Upper lobe of left lung (tissue), 6 donors: ENCODE data around the gene ELFN2. TPM values are rescaled to one million over a fixed set of nuclear protein-coding genes. Genes with fewer than 3 reads are reported as not detected.

ENCODE experiments used
- ATAC-seq, 2 donors: fragments of 200-7000 bp; cut with Tn5 transposase; one replicate each; pipeline ENCODE4 v1.9.1; 2022; ENCODE audit warnings: mild to moderate bottlenecking in 2 of 2, moderate library complexity in 2 of 2; ENCODE audit not compliant: low FRiP score in 2 of 2
- DNase-seq, 2 donors: peaks; one replicate each; pipeline ENCODE4 v3.0.0-alpha.2; 2019 to 2020
- H3K27ac ChIP-seq, 4 donors: fragments of 200-600 bp; sonication (generic); one replicate each; pipeline ENCODE4 v1.5.1; 2016 to 2019
- H3K27me3 ChIP-seq, 4 donors: fragments of 200-600 bp; sonication (generic); one replicate each; pipeline ENCODE4 v1.5.1; 2017 to 2019
- H3K36me3 ChIP-seq, 4 donors: fragments of 200-600 bp; sonication (generic); one replicate each; pipeline ENCODE4 v1.5.1; 2016 to 2019
- H3K4me1 ChIP-seq, 4 donors: fragments of 200-600 bp; sonication (generic); one replicate each; pipeline ENCODE4 v1.5.1; 2018 to 2019
- H3K4me3 ChIP-seq, 4 donors: fragments of 200-600 bp; sonication (generic); one replicate each; pipeline ENCODE4 v1.5.1; 2017 to 2019; ENCODE audit warnings: mild to moderate bottlenecking in 2 of 4, moderate library complexity in 1 of 4
- H3K9me3 ChIP-seq, 4 donors: fragments of 200-600 bp; sonication (generic); one replicate each; pipeline ENCODE4 v1.5.1; 2018 to 2019
- EP300 ChIP-seq, 4 donors: sonication (generic); formaldehyde crosslinking; IDR thresholded peaks; one replicate each; pipeline ENCODE4 v1.5.1; 2017; ENCODE audit warnings: antibody characterized with exemption in 4 of 4, control low read depth in 2 of 4
- POLR2A ChIP-seq, 4 donors: fragments of 450-650 bp; IDR thresholded peaks; one replicate each; pipeline ENCODE4 v1.5.1; 2016 to 2017; ENCODE audit warnings: antibody characterized with exemption in 4 of 4, mild to moderate bottlenecking in 2 of 4
- POLR2AphosphoS5 ChIP-seq, 2 donors: sonication (generic); formaldehyde crosslinking; IDR thresholded peaks; one replicate each; pipeline ENCODE4 v1.5.1; 2017; ENCODE audit warnings: antibody characterized with exemption in 2 of 2
- WGBS, 2 donors: methylation state at CpG; one replicate each; pipeline ENCODE4 v1.1.5; 2017 to 2018; 5-methylcytosine and 5-hydroxymethylcytosine counted together
- total RNA-seq, 6 donors: library from RNA; depleted of rRNA in 4 of 6; stranded (reverse); fragments of >200 nt in 4 of 6; gene quantifications; one replicate each; pipeline versions ENCODE4 v1.1.0 to v1.2.1, GENCODE V29; 2016 to 2021
- TF ChIP-seq, protein P1 (sequence below), 6 experiments: fragments of 450-650 bp in 4 of 6; fragments of 200-600 bp in 2 of 6; sonication (generic) in 2 of 6; IDR thresholded peaks; one replicate each; pipeline ENCODE4 v1.5.1; 2016 to 2019; ENCODE audit warnings: antibody characterized with exemption in 6 of 6
- donor health status: DM: no; HTN: no; CAD: no; lungs with moderate emphysema.
- donor health status: DM: no; HTN: yes; CAD: no; lungs with severe emphysema.

Gene ELFN2
- total RNA-seq, 6 donors from 2014 or later: 0.37 to 9.1 (median 4.5) TPM

DNA sequence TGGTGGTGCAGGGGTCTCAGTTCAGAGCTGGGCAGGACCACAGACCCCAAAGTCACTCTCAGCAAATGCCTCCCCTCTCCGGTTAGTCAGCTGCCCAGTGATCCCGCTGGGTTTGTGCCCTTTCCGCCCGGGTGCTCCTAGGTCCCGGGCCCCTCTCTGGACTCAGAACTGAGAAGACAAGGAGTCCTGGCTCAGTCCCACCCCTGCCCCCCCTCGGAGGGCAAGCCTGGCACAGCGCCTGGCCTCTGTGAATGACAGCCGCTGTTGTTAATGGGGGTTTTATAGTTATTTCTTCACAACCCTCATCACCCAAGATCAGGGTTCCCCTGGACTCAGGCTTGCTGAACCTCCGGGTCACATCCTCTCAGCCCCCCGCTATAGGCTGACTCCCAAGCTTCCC is 47.6 kb downstream of the ELFN2 start:
- WGBS, 2 donors: 60 to 61% methylated on average over 1 to 10 of the region's 10 CpGs
- H3K27ac ChIP-seq: no peak overlapping the region
- peak in 1 of 2 donors; percentile 49 for DNase-seq
- no peak for ATAC-seq
- TF ChIP-seq POLR2AphosphoS5 (IDR thresholded peaks at IDR 0.05) (no peak), EP300 (IDR thresholded peaks at IDR 0.05) (no peak), POLR2A (IDR thresholded peaks at IDR 0.05) (no peak)
- TF ChIP-seq, protein P1, sequence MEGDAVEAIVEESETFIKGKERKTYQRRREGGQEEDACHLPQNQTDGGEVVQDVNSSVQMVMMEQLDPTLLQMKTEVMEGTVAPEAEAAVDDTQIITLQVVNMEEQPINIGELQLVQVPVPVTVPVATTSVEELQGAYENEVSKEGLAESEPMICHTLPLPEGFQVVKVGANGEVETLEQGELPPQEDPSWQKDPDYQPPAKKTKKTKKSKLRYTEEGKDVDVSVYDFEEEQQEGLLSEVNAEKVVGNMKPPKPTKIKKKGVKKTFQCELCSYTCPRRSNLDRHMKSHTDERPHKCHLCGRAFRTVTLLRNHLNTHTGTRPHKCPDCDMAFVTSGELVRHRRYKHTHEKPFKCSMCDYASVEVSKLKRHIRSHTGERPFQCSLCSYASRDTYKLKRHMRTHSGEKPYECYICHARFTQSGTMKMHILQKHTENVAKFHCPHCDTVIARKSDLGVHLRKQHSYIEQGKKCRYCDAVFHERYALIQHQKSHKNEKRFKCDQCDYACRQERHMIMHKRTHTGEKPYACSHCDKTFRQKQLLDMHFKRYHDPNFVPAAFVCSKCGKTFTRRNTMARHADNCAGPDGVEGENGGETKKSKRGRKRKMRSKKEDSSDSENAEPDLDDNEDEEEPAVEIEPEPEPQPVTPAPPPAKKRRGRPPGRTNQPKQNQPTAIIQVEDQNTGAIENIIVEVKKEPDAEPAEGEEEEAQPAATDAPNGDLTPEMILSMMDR (IDR thresholded peaks at IDR 0.05): no peak
- H3K36me3 ChIP-seq: no peaks in the 10 kb centered on the region
- H3K4me1 ChIP-seq: no peaks in the 10 kb centered on the region
- H3K9me3 ChIP-seq: no peaks in the 10 kb centered on the region
- no peaks in the 10 kb centered on the region for H3K27me3 ChIP-seq
- no peak overlapping the region for H3K4me3 ChIP-seq

DNA sequence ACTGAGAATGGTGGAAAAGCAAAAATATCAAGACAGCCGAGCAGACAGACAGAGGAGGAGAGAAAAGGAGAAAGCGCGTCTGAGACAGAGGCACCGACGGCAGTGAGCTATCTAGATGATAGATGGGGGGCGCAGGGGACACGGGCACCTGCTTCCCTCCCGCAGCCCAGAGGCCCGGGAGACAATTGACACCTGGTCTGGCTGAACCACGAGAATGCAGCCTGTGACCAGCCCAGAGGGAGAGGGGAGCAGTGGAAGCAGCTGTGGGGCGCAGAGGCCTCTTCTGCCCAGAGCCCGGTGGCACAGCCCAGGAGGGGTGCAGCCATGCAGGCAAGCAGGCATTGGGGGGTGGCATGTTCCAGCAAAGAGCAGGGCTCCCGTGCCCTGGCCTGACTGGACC is 48.2 kb downstream of the ELFN2 start:
- TF ChIP-seq POLR2A (IDR thresholded peaks at IDR 0.05) (no peak), EP300 (IDR thresholded peaks at IDR 0.05) (no peak), POLR2AphosphoS5 (IDR thresholded peaks at IDR 0.05) (no peak)
- TF ChIP-seq, protein P1 (IDR thresholded peaks at IDR 0.05): no peak
- no peaks in the 10 kb centered on the region for H3K27me3 ChIP-seq
- ATAC-seq: no peak
- H3K9me3 ChIP-seq: no peaks in the 10 kb centered on the region
- H3K36me3 ChIP-seq: no peaks in the 10 kb centered on the region
- DNase-seq: no peak
- H3K4me3 ChIP-seq: no peak overlapping the region
- no peaks in the 10 kb centered on the region for H3K4me1 ChIP-seq
- WGBS, 2 donors: 49 to 71% methylated on average over 12 to 13 of the region's 13 CpGs
- H3K27ac ChIP-seq: no peak overlapping the region

DNA sequence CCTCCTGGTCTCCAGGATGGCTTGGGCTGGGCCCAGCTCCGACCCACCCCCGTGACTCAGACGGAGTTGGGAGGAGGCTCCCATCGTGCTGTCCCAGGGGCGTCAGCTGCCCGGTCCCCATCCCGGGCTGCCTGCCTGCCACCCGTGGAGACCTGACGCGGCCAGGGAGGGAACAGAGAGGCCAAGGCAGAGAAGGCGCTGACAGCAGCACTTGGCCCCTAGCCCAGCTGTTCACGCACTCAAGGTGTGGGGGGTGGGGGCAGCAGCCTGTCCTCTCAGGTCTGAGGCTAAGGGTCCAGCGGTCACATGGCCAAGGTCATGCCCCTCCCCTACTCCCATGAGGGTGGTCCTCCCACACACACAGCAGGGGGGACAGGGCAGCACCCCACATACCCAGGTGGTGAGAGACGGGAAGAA is 48.6 kb downstream of the ELFN2 start:
- ATAC-seq: no peak
- TF ChIP-seq POLR2A (IDR thresholded peaks at IDR 0.05): no peak
- no peak for TF ChIP-seq EP300 (IDR thresholded peaks at IDR 0.05)
- TF ChIP-seq, protein P1 (IDR thresholded peaks at IDR 0.05): no peak
- TF ChIP-seq POLR2AphosphoS5 (IDR thresholded peaks at IDR 0.05): no peak
- no peak for DNase-seq
- no peak overlapping the region for H3K4me3 ChIP-seq
- H3K36me3 ChIP-seq: no peaks in the 10 kb centered on the region
- H3K4me1 ChIP-seq: no peaks in the 10 kb centered on the region
- H3K9me3 ChIP-seq: no peaks in the 10 kb centered on the region
- no peak overlapping the region for H3K27ac ChIP-seq
- 46 to 74% methylated on average over 4 to 14 of the region's 14 CpGs for WGBS, 2 donors
- no peaks in the 10 kb centered on the region for H3K27me3 ChIP-seq

DNA sequence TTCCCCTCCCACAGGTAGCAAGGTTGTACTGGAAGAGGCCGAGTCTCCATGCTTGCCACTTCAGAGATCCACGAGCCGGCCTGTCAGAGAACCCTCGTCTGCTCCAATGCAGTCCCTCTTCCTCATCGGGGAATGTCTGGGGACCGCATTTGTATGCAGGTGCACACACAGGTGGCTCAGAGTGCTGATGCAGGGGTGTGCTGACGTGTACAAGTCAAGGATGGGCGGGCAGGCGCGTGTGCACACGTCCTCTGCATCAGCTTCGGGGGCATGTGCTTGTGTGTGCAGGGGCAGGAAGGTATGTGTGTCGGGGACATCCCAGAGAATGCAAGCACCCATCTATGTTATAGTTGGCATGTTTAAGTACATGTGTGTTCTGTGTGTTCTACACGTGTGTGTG is 49.4 kb downstream of the ELFN2 start:
- Histone ChIP-seq H3K27ac (no peak overlapping the region), H3K4me3 (no peak overlapping the region), H3K27me3 (no peaks in the 10 kb centered on the region), H3K4me1 (no peaks in the 10 kb centered on the region), H3K36me3 (no peaks in the 10 kb centered on the region), H3K9me3 (no peaks in the 10 kb centered on the region)
- WGBS, 2 donors: 81 to 83% methylated on average over 11 to 14 of the region's 14 CpGs
- DNase-seq (no peak), ATAC-seq (no peak)
- no peak for TF ChIP-seq EP300 (IDR thresholded peaks at IDR 0.05)
- no peak for TF ChIP-seq POLR2A (IDR thresholded peaks at IDR 0.05)
- TF ChIP-seq, protein P1 (IDR thresholded peaks at IDR 0.05): no peak
- TF ChIP-seq POLR2AphosphoS5 (IDR thresholded peaks at IDR 0.05): no peak

DNA sequence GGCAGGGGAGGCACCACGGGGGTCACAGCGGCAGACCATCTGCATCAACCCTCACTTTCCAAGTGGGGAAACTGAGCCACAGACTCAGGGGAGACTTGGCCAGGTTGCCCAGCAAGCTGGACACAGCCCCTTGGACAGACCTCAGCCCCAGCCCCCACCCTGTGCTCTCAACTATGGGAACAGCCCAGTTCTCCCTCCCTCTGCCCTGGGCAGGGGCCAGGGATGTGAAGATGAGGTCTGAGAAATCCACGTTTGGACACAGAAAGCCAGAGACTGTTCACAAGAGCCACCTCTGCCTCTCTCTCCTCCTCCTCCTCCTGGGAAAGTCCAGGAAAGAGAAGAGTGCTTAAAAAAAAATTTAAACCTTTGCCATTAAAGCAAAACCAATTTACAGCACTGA is 50.1 kb downstream of the ELFN2 start:
- TF ChIP-seq EP300 (IDR thresholded peaks at IDR 0.05) (no peak), POLR2AphosphoS5 (IDR thresholded peaks at IDR 0.05) (no peak), POLR2A (IDR thresholded peaks at IDR 0.05) (no peak)
- TF ChIP-seq, protein P1 (IDR thresholded peaks at IDR 0.05): no peak
- ATAC-seq: no peak
- Histone ChIP-seq H3K4me1 (no peaks in the 10 kb centered on the region), H3K27ac (no peak overlapping the region), H3K4me3 (no peak overlapping the region), H3K9me3 (no peaks in the 10 kb centered on the region), H3K27me3 (no peaks in the 10 kb centered on the region), H3K36me3 (no peaks in the 10 kb centered on the region)
- no peak for DNase-seq
- 59 to 82% methylated on average over 3 of the region's 3 CpGs for WGBS, 2 donors
